ENCODE results near the gene TLX1. TPM values are rescaled to one million over a fixed set of nuclear protein-coding genes. Genes with fewer than 3 reads are reported as not detected.

The TLX1 gene
- total and polyA plus RNA-seq, 4 donors, result 0.06 to 0.79 (median 0.31) TPM

DNA sequence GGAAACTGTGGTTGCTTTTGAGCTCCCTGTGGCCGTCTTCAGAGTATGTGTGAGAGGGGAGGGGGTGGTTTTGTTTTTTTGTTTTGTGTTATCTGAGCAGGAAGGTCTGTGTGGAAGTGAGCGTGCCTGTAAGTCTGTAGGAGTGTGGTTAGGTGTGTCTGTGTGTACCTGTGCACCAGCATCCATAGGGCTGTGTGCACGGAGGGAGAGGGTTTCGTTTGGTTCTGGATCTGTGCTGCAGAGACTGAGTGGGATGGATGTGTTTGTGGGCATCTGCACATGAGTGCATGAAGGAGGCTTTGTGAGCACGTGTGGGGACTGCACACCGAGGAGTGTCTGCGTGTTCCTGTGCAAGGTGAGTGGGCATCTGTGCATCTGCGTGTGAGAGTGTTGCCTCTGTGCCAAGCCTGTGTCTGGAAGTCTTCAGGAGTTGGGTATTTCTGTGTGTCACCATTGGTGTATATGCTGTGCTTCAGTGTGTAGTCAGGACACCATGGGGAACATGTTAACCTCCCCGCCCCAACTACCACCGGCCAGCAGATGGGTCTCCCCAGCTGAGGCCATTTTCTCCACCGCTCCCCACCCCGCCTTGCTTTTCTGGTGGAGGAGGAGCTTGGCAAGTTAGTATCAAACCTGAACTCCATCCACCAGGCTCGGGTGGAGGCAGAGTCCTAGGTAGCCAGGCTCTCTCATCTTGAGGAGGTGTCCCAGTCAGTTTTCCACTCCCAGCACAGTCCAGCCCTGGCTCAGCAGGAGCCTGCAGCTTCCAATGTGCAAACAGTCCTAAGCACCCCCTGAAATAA is 7.1 kb upstream of the TLX1 start:
- no peak overlapping the region for H3K9ac ChIP-seq (ENCODE audit: low read depth in 1 of 2, low read length in 2 of 2)
- peaks cover 0 to 5% (median 1%) of the 10 kb centered on the region in 4 donors for H3K27me3 ChIP-seq (ENCODE audit: control insufficient read depth in 4 of 4, insufficient read depth in 4 of 4, low read length in 3 of 4)
- no peaks in the 10 kb centered on the region for H3K9me3 ChIP-seq (ENCODE audit: control insufficient read depth in 4 of 4, low read length in 3 of 4)
- H3K36me3 ChIP-seq (ENCODE audit: control insufficient read depth in 4 of 4, insufficient read depth in 3 of 4, low read depth in 1 of 4, low read length in 3 of 4), result no peaks in the 10 kb centered on the region
- WGBS, result 59% methylated on average over 13 of the region's 13 CpGs
- no peak overlapping the region for H3K4me3 ChIP-seq (ENCODE audit: low read depth in 1 of 3, low read length in 3 of 3)
- TF ChIP-seq, protein P1, sequence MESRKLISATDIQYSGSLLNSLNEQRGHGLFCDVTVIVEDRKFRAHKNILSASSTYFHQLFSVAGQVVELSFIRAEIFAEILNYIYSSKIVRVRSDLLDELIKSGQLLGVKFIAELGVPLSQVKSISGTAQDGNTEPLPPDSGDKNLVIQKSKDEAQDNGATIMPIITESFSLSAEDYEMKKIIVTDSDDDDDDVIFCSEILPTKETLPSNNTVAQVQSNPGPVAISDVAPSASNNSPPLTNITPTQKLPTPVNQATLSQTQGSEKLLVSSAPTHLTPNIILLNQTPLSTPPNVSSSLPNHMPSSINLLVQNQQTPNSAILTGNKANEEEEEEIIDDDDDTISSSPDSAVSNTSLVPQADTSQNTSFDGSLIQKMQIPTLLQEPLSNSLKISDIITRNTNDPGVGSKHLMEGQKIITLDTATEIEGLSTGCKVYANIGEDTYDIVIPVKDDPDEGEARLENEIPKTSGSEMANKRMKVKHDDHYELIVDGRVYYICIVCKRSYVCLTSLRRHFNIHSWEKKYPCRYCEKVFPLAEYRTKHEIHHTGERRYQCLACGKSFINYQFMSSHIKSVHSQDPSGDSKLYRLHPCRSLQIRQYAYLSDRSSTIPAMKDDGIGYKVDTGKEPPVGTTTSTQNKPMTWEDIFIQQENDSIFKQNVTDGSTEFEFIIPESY (IDR thresholded peaks at IDR 0.05), result no peak
- TF ChIP-seq HNF4A (conservative IDR thresholded peaks at IDR 0.05) (no peak), RAD21 (IDR thresholded peaks at IDR 0.05) (no peak), JUND (IDR thresholded peaks at IDR 0.05) (no peak), EGR1 (IDR thresholded peaks at IDR 0.05; ENCODE audit: low read depth in 2 of 2) (no peak), FOXA1 (IDR thresholded peaks at IDR 0.05) (no peak), TAF1 (conservative IDR thresholded peaks at IDR 0.05) (no peak), HNF4G (IDR thresholded peaks at IDR 0.05) (no peak), REST (IDR thresholded peaks at IDR 0.05) (no peak), GABPA (IDR thresholded peaks at IDR 0.05 in 1 of 2, conservative IDR thresholded peaks at IDR 0.05 in 1 of 2) (no peak), FOXA2 (IDR thresholded peaks at IDR 0.05) (no peak), YY1 (IDR thresholded peaks at IDR 0.05) (no peak), ATF3 (IDR thresholded peaks at IDR 0.05) (no peak), CTCF (IDR thresholded peaks at IDR 0.05; ENCODE audit: low read depth, low read length, missing input control) (no peak)
- TF ChIP-seq, protein P2, sequence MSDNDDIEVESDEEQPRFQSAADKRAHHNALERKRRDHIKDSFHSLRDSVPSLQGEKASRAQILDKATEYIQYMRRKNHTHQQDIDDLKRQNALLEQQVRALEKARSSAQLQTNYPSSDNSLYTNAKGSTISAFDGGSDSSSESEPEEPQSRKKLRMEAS (IDR thresholded peaks at IDR 0.05), result no peak
- DNase-seq (ENCODE audit: low spot score), result no peak
- no peak overlapping the region for H3K27ac ChIP-seq (ENCODE audit: low read depth in 1 of 2, low read length in 2 of 2)
- peaks cover 7 to 17% (median 9%) of the 10 kb centered on the region in 4 donors for H3K4me1 ChIP-seq (ENCODE audit: control insufficient read depth in 4 of 4, insufficient read depth in 4 of 4, low read length in 3 of 4)
